HEK293 (cell line): Measurements from ENCODE around the gene ARAP1.

Source experiments
- CTCF ChIP-seq: fragments of 450-650 bp; formaldehyde crosslinking; IDR thresholded peaks from 2 replicates; pipeline ENCODE4 v1.5.1; 2016; ENCODE audit warnings: missing biosample characterization, missing genetic modification characterization
- SP2 ChIP-seq: fragments of 450-650 bp; formaldehyde crosslinking; IDR thresholded peaks from 2 replicates; pipeline ENCODE4 v1.5.1; 2016; ENCODE audit warnings: missing biosample characterization, missing genetic modification characterization
- ZFP3 ChIP-seq: fragments of 450-650 bp; formaldehyde crosslinking; IDR thresholded peaks from 2 replicates; pipeline ENCODE4 v1.5.1; 2016; ENCODE audit warnings: low read depth, missing biosample characterization, missing genetic modification characterization
- ZNF658 ChIP-seq: fragments of 450-650 bp; formaldehyde crosslinking; IDR thresholded peaks from 2 replicates; pipeline ENCODE4; 2016; ENCODE audit warnings: missing biosample characterization, missing genetic modification characterization
- TF ChIP-seq, protein P1 (sequence below): sonication (generic); formaldehyde crosslinking; IDR thresholded peaks from 2 replicates; pipeline ENCODE4 v1.8.1; 2022; ENCODE audit warnings: mild to moderate bottlenecking, moderate library complexity, missing genetic modification reagents

- TF ChIP-seq CTCF (tag by site-specific recombination) (no peak), ZNF658 (tag by site-specific recombination) (no peak), SP2 (tag by site-specific recombination) (no peak), ZFP3 (tag by site-specific recombination) (no peak)
- TF ChIP-seq, protein P1, sequence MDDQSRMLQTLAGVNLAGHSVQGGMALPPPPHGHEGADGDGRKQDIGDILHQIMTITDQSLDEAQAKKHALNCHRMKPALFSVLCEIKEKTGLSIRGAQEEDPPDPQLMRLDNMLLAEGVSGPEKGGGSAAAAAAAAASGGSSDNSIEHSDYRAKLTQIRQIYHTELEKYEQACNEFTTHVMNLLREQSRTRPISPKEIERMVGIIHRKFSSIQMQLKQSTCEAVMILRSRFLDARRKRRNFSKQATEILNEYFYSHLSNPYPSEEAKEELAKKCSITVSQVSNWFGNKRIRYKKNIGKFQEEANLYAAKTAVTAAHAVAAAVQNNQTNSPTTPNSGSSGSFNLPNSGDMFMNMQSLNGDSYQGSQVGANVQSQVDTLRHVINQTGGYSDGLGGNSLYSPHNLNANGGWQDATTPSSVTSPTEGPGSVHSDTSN (CRISPR knock-in tag) = no peak
Measured at GRCh38 chr11:72778535-72779494, 26.6 kb upstream of the ARAP1 start.
